ENCODE results near the gene DMXL2.
A peak's percentile ranks its signal among the peaks of the same experiment; 100 is the strongest.
"Not testable (repeated sequence)": the region's sequence is repeated elsewhere in the genome, so short reads cannot be mapped to it uniquely, and the experiment has no call there.

DMXL2 gene

GRCh38 chr15:51622604-51623370 is at the start of gene DMXL2:
Gene DMXL2, minus strand, starts transcription at chr15:51622771. Its CDS starts 226 bp downstream, at chr15:51622545.
- DNase-seq = peak; percentile 74

DNA sequence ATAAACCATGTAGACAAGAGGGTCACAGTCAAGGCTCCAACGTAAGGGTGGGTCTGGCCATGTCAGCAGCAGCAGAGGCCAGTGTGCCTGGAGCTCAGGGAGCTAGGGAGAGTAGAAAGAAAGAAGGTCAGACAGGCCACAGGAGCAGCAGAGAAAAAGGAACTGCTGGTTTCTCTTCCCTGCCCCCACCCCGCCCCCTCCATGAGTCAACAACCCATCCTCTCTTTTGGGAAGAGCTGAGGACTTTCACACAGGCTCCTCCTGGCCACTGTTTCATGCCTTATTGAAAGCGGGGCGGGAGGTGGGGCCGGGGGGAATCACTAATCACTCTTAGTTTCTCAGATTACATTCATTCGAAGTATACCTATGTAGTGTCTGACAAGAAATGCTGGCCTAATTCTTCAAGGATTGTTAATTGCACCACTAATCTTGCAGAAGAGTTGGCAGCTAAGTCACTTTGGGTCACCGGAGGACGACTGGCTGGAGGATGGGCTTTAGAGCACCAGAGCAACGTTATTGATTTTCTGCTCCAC is 49.6 kb upstream of the DMXL2 start:
- no peak for DNase-seq

- DNase-seq = no peak
Observed at GRCh38 chr15:51669381-51669780, 46.8 kb upstream of the DMXL2 start.

DNA sequence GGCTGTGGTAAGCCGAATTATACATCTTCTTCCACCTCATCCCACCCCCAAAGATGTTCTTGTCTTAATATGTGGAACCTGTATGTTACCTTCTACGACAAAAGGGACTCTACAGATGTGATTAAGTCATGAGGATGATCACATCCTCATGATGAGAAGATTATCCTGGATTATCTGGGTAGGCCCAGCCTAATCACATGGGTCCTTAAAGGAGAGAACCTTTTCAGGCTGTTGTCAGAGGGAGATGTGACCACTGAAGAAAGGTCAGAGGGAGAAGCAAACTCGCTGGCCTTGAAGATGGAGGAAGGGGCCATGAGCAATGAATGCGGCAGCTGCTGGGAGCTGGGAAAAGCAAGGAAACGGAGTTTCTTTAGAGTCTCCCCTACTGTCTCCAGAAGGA is 45.9 kb upstream of the DMXL2 start:
- no peak for DNase-seq

- DNase-seq = no peak
Observed at GRCh38 chr15:51667478-51667877, 44.9 kb upstream of the DMXL2 start.

DNA sequence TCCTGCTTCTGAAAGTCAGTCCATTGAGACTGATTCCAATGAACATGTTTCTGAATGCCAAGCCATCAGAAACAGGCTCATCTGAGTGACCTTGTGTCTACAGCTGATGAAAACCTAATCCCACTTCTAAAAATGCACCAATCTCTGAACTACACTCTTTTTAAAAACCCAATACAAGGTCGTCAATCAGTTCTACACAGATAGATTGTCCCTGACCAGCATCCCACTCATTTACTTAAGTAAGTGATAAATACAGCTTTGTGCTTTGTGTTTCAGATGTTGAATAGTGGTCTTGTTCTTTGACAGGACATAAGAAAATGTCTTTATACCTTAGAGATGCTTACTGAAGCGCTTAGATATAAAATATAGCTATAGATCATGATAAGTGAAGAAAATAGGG is 38.5 kb upstream of the DMXL2 start:
- DNase-seq = no peak

DNA sequence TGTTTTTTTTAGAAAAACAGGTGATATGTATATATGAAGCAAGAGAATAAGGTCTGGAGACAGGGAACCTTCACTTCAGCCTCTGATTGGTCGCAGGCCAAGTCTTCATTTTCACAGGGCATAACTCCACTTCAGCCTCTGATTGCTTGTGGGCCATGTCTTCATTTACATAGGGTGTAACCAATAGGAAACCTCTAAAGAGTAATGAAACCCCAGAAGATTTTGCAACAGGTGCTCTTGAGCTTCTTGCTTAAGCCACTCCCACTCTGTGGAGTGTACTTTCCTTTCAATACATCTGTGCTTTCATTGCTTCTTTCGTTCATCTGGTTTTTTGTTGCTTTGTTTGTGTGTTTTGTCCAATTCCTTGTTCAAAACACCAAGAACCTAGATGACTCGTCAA is 36.1 kb upstream of the DMXL2 start:
- no peak for DNase-seq

DNA sequence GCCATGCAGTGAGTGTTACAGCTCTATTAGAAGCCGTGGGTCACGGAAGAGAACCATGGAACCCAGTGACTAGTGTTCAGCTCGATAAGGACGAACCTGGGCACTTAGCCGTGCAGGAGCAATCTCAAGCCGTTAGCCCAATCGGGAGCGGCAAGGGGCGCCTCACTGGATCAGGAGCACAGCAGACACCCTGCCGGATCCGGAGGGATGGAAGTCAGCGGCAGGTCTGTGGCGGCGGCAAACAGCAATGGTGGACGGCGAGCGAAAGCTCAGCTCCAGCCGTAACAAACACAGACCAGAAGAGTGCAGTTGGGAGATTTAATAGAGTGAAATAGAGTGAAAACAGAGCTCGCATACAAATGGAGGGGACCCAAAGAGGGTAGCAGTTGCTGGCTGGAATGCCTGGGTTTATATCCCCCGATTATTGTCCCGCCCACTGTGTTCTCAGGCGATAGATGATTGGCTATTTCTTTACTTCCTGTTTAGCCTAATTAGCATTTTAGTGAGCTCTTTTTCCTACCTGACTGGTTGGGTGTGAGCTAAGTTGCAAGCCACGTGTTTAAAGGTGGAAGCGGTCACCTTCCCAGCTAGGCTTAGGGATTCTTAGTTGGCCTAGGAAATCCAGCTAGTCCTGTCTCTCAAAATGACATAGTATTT is 33.0 kb upstream of the DMXL2 start:
- DNase-seq = not testable (repeated sequence)

DNA sequence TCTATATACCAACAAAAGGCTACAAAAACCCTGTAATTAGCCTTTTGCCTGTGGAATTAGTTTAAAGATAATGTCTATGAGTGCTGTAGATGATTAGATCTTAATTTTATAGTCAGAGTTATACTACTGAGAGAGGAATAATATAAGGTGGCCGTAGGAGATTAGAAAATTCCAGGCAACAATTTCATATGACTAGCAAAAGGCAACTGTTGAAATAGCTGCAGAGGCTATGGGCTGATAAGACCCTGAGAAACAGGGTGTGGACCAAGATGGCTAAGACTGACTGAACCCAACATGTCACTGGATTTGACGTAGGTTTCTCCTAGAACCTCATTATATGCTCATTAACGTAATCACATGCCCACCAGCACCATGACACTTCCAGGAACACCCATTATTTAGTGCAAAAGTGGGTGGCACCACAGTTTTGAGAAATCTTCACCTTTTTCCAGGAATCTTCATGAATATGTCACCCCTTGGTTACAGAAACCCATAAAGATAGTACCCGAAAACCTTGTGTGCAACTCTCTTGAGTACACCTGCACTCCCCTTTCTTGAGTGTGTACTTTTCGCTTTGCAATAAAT is 29.6 kb upstream of the DMXL2 start:
- DNase-seq = no peak

- DNase-seq = no peak
Observed at GRCh38 chr15:51649659-51650521, 27.3 kb upstream of the DMXL2 start.

DNA sequence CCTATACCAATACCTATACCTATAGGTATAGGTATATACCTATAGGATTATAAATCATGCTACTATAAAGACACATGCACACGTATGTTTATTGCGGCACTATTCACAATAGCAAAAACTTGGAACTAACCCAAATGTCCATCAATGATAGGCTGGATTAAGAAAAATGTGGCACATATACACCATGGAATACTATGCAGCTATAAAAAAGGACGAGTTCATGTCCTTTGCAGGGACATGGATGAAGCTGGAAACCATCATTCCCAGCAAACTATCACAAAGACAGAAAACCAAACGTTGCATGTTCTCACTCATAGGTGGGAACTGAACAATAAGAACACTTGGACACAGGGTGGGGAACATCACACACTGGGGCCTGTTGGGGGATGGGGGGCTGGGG is 26.1 kb upstream of the DMXL2 start:
- not testable (repeated sequence) for DNase-seq

- not testable (repeated sequence) for DNase-seq
Observed at GRCh38 chr15:51648101-51648500, 25.5 kb upstream of the DMXL2 start.

DNA sequence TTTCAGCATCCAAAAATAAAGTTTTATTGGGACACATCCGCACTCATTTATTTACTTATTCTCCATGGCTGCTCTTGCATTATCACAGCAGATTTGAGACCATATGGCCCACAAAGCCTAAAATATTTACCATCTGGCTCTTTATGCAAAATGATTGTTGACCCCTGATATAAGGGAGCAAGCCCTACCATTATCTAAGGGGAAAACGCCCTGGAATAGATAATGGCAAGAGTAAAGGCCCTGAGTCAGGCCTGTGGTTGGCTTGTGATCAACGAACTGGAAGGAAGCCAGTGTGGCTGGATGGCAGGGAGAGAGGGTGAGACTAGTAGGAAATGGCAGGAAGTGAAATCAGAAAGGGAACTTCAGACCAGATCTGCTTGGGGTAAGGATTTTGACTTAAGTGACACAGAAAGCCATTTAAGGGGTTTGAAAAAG is 24.6 kb upstream of the DMXL2 start:
- DNase-seq = no peak

GRCh38 chr15:51642696-51643095 is 20.1 kb upstream of the DMXL2 start:
- no peak for DNase-seq

- DNase-seq = no peak
Observed at GRCh38 chr15:51641490-51642130, 19.0 kb upstream of the DMXL2 start.

DNA sequence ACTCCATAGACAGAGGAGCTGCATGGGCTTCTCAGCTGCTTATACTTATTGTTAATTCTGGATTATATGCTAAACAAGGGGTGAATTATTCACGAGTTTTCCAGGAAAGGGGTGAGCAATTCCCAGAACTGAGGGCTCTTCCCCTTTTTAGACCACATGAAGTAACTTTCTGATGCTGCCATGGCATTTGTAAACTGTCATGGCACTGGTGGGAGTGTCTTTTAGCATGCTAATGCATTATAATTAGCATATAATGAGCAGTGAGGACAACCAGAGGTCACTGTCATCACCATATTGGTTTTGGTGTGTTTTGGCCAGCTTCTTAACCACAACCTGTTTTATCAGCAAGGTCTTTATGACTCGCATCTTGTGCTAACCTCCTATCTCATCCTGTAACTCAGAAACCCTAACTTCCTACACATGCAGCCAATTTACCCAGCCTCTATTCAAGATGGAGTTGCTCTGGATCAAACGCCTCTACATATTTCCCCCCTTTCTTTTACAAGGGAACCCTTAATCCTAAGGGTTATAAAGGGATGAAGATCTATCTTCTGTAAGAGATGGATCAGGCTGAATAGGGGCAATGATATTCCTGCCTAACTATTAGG is 12.1 kb upstream of the DMXL2 start:
- peak; percentile 11 for DNase-seq

DNA sequence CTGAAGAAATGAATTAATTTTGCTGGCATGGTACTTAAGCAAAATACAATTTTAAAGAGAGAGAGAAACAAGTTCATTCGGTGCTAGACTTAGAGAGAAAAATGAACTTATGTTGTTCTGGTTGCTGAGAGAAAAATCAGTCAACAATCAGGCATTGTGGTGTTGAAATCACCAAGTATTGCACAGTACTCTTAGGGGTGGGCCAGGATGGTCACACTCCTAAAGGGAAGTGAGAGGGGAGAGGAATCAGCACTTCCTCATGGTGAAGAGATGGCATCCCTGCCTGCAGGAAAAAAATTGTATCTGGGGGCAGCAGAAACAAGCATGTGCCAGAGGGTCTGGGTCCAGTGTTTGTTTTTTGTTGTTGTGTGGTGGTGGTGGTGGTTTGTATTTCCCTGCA is 7.0 kb upstream of the DMXL2 start:
- no peak for DNase-seq

DNA sequence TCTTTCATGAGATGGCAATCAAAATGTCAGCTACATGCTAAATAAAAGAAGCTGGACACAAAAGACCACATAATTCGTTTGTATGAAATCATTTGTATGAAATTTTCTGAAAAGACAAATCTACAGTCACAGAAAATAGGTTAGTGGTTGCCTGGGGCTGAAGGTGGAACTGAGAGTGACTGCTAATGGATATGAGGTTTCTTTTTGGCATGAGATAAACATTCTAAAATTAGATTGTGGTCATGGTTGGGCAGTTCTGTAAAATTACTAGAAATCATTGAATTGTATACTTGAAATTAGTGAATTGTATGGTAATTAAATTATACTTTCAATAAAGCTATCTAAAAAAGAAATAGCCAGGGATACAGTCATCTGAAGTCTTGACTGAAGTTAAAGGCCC is 2.7 kb upstream of the DMXL2 start:
- DNase-seq = no peak

- no peak for DNase-seq
Observed at GRCh38 chr15:51624022-51624421, 1.5 kb upstream of the DMXL2 start.

DNA sequence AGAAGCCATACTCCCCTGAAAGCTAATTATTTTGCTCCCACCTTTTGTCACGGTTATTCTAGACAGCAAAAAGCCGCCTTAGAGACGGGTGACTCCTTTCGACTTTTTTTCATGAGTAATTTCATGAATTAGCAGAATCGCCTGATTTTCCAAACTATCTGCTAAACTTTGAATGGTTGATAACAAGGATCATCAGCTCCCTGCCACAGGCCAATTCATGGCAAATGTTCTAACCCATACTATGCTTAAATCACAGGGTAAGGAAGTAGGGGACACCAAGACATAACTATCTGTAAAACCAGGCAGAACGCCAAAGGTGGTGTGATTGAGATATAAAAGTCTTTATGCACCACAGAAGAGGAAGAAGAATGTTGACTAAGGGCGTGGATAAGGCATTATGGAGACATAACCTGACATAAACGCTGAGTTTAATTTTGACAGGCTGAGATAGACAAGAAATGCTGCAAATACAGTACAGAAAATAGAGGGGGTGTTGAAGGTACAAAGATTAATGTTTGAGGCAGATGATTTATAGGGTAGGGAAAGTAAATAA is 891 bp upstream of the DMXL2 start:
- DNase-seq = no peak

GRCh38 chr15:51621936-51622603 is 501 bp downstream of the DMXL2 start:
- peak; percentile 19 for DNase-seq

All from stimulated activated CD4-positive, alpha-beta T cell treated with anti-CD3 and anti-CD28 coated beads, Interleukin-1b, Interleukin-23, amount 100 ng/mL, for 48 hours (primary cell).